ENCODE results near the gene LATS1. TPM values are rescaled to one million over a fixed set of nuclear protein-coding genes. Genes with fewer than 3 reads are reported as not detected.

The LATS1 gene
- total and polyA plus RNA-seq, 8 donors: 25.6 to 34.1 (median 32.6) TPM

GRCh38 chr6:149716181-149716963 is 1.5 kb downstream of the LATS1 start:
- DNase-seq (no peak), ATAC-seq (no peak)
- intact Hi-C loops (cut with DNase I): no loop called here
- no peaks in the 10 kb centered on the region for H3K27me3 ChIP-seq
- peaks cover 0 to 48% of the 10 kb centered on the region in 2 donors for H3K4me1 ChIP-seq
- peak overlapping the region; percentile 20 to 97 for H3K27ac ChIP-seq
- peaks cover 0 to 6% of the 10 kb centered on the region in 2 donors for H3K36me3 ChIP-seq
- H3K4me3 ChIP-seq: peak overlapping the region; percentile 80 to 94
- TF ChIP-seq, protein P1, sequence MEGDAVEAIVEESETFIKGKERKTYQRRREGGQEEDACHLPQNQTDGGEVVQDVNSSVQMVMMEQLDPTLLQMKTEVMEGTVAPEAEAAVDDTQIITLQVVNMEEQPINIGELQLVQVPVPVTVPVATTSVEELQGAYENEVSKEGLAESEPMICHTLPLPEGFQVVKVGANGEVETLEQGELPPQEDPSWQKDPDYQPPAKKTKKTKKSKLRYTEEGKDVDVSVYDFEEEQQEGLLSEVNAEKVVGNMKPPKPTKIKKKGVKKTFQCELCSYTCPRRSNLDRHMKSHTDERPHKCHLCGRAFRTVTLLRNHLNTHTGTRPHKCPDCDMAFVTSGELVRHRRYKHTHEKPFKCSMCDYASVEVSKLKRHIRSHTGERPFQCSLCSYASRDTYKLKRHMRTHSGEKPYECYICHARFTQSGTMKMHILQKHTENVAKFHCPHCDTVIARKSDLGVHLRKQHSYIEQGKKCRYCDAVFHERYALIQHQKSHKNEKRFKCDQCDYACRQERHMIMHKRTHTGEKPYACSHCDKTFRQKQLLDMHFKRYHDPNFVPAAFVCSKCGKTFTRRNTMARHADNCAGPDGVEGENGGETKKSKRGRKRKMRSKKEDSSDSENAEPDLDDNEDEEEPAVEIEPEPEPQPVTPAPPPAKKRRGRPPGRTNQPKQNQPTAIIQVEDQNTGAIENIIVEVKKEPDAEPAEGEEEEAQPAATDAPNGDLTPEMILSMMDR (IDR thresholded peaks at IDR 0.05): no peak
- no peaks in the 10 kb centered on the region for H3K9me3 ChIP-seq

DNA sequence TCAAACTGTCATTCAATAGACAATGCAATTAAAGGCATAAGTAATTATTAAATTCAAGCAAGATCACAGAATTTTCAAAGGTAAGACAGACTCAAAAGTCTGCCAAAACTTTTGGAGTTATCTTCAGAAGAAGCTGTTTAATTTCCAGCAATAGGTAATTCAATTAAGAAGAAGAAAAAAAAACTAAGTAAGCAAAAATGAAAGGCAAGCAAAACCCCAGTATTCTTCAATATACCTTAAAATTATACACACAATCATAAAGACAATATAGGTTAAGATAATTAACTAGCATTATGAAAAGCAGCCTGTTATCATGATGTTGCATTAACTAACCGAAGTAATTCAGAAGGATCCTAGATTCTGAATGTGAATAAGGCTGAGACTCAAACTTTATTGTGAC is 3.5 kb downstream of the LATS1 start:
- TF ChIP-seq, protein P1 (IDR thresholded peaks at IDR 0.05): no peak
- peaks cover 0 to 6% of the 10 kb centered on the region in 2 donors for H3K36me3 ChIP-seq
- no peak overlapping the region for H3K4me3 ChIP-seq
- intact Hi-C loops (cut with DNase I): no loop called here
- DNase-seq (no peak), ATAC-seq (no peak)
- H3K27ac ChIP-seq: no peak overlapping the region
- no peaks in the 10 kb centered on the region for H3K9me3 ChIP-seq
- peaks cover 0 to 65% of the 10 kb centered on the region in 2 donors for H3K4me1 ChIP-seq
- no peaks in the 10 kb centered on the region for H3K27me3 ChIP-seq

DNA sequence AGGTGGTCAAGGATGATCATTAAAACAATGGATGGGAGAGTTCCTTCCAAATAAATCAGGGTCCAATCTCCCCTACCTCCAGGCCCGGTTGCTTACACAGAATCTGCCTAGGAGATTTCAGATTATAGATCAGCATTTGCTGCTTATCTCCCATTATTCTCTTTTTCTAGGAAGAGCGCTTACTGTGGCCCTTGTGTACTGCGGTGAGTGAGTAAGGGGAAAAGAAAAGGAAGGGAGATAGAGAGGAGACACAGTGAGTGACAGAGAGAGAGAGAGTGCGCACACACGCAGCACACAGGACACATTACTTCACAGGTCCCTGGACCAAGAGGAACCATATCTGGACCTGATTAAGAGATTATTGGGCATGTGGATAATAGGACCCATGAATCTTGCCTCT is 6.2 kb downstream of the LATS1 start:
- TF ChIP-seq, protein P1 (IDR thresholded peaks at IDR 0.05): no peak
- no peaks in the 10 kb centered on the region for H3K9me3 ChIP-seq
- no peak for DNase-seq
- no peak overlapping the region for H3K4me3 ChIP-seq
- peaks cover 0 to 64% of the 10 kb centered on the region in 2 donors for H3K4me1 ChIP-seq
- ATAC-seq: no peak
- H3K27ac ChIP-seq: no peak overlapping the region
- H3K27me3 ChIP-seq: no peaks in the 10 kb centered on the region
- intact Hi-C loops (cut with DNase I): no loop called here
- peaks cover 0 to 6% of the 10 kb centered on the region in 2 donors for H3K36me3 ChIP-seq

DNA sequence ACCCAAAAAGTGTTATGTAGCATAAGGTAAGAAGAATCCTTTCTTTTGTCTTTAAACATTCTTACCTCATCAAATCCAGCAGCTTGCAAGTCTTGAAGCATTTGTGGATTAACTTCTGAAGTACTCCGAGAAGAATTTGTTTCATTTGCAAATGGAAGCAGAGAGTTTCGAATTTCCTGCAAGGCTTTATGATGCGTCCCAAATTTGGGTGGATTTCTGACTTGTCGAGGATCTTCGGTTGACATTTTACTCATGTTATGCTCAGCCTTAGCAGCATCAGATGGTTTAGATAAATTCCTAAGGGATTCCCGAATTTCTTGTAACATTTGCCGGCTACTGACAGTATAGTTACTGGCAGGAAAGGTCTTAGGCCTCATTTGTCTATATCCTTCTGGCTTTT is 16.2 kb downstream of the LATS1 start:
- DNase-seq (no peak), ATAC-seq (no peak)
- H3K27me3 ChIP-seq: no peaks in the 10 kb centered on the region
- no peak overlapping the region for H3K27ac ChIP-seq
- peaks cover 0 to 25% of the 10 kb centered on the region in 2 donors for H3K4me1 ChIP-seq
- no peaks in the 10 kb centered on the region for H3K9me3 ChIP-seq
- peaks cover 0 to 12% of the 10 kb centered on the region in 2 donors for H3K36me3 ChIP-seq
- intact Hi-C loops (cut with DNase I): no loop called here
- no peak overlapping the region for H3K4me3 ChIP-seq
- TF ChIP-seq, protein P1 (IDR thresholded peaks at IDR 0.05): no peak

DNA sequence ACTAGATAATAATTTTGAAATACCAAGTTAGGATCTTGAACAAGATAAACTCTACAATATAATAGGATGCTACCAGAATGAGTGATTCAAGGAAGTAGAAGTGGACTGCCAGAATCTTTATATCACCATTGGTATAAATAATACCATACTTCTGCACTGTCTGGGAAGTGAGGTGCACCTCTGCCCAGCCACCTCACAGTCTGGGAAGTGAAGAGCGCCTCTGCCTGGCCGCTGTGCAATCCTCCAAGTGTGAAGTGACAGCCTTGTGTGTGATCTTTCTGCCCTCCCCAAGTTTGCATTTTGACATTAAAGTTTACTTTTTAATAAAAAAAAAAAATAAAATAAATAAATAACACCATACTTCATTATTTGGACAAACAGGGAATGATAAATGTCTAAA is 18.8 kb downstream of the LATS1 start:
- peaks cover 0 to 30% of the 10 kb centered on the region in 2 donors for H3K36me3 ChIP-seq
- ATAC-seq (no peak), DNase-seq (no peak)
- H3K27me3 ChIP-seq: no peaks in the 10 kb centered on the region
- H3K4me3 ChIP-seq: no peak overlapping the region
- no peak overlapping the region for H3K27ac ChIP-seq
- peaks cover 0 to 13% of the 10 kb centered on the region in 2 donors for H3K4me1 ChIP-seq
- intact Hi-C loops (cut with DNase I): no loop called here
- H3K9me3 ChIP-seq: no peaks in the 10 kb centered on the region
- TF ChIP-seq, protein P1 (IDR thresholded peaks at IDR 0.05): no peak
